Measurements from ENCODE around the gene RAB12.

Gene RAB12

DNA sequence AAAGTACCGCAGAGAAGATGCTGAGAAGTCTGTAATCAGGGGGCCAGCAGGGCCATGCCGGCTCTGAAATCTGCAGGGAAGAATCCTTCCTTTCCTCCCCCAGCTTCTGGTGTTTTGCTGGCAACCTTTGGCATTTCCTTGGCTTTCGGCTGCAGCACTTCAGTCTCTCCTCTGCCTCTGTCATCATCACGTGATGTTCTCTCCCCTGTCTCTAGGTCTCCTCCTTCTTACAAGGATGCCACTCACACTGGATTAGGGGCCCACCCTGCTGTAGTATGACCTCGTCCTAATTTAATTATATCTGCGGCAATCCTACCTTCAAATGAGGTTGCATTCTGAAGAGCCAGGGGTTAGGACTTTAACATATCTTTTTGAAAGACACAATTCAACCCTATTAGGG is 13.8 kb upstream of the RAB12 start:
- no peak for TF ChIP-seq Cebpa-rat (IDR thresholded peaks at IDR 0.05)
- no peaks in the 10 kb centered on the region for H4K20me1 ChIP-seq
- no peaks in the 10 kb centered on the region for H3K27me3 ChIP-seq
- H3K9me3 ChIP-seq (replicated peaks in 1 of 11): peaks cover 0 to 8% (median 6%) of the 10 kb centered on the region in 11 experiments; a peak in 11 of 22 replicates
- H3K36me3 ChIP-seq: no peaks in the 10 kb centered on the region
- no peak overlapping the region for H3K9ac ChIP-seq
- no peak overlapping the region for H3K4me3 ChIP-seq
- no peak overlapping the region for H3K4me2 ChIP-seq
- H3K4me1 ChIP-seq: peaks cover 1 to 7% (median 3%) of the 10 kb centered on the region in 10 experiments; a peak in 18 of 20 replicates
- H3K27ac ChIP-seq: no peak overlapping the region

DNA sequence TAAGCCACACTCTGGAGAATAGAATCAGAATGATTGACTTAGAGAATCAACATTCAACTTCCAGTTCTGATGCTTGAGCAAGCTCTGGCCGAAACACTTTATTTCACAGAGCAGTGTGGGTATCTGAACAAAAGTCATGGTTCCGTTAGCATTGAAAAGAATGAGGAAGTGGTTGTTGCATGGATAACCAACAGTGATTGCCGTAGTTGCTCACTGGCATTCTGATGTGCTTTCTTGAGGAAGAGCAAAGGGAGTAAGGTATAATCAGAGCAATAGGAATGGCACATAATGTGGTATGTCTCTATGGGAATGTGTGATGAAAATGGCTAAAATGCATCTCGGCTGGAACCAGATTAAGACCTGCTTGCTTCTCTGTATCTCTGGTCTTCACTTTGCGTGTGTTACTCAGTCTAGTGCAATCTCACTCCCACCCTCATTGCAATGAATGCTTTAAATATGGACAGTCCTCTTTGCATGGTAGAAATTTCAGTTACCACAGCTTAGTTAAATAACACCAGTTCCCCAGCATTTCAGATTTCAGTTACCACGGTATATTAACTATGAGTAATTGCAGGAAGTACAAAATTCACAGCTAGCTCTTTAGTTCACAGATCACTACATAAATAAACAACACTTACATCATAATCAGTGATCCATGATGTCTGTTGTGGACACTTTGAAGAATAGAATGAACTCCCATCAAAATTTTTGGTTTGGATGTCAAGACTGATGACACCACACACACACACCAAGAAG is 7.8 kb upstream of the RAB12 start:
- Histone ChIP-seq H3K4me3 (no peak overlapping the region), H3K9me3 (replicated peaks in 1 of 11) (no peaks in the 10 kb centered on the region), H3K27ac (peak overlapping the region in 9 of 11 experiments; percentile 44 to 76 (median 68); a peak in 18 of 22 replicates), H3K4me1 (peaks cover 43 to 58% (median 50%) of the 10 kb centered on the region in 10 experiments), H4K20me1 (no peaks in the 10 kb centered on the region), H3K36me3 (no peaks in the 10 kb centered on the region), H3K9ac (peak overlapping the region in 6 of 11 experiments; percentile 3 to 51 (median 19); a peak in 8 of 22 replicates), H3K27me3 (no peaks in the 10 kb centered on the region), H3K4me2 (peak overlapping the region; percentile 65 to 98 (median 86))
- peak in 5 of 11 experiments; percentile 25 to 52 (median 42); a peak in 4 of 22 replicates for TF ChIP-seq Cebpa-rat (IDR thresholded peaks at IDR 0.05)

DNA sequence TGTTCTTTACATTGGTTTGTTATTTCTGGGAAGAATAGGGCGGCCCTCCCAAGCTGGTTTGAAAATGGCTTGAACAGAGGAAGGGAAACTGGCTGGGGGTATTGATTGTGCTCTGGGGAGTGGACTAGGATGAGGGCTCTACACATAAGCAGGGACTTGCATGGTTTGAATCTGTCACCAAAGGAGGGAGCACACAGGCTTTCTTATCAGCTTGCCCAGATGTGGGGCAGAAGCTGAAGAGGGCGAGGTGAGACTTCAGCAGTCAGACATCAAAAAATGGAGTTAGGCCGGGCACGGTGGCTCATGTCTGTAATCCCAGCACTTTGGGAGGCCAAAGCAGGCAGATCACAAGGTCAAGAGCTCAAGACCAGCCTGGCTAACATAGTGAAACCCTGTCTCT is 7.2 kb upstream of the RAB12 start:
- peaks cover 45 to 64% (median 55%) of the 10 kb centered on the region in 10 experiments for H3K4me1 ChIP-seq
- peak overlapping the region; percentile 65 to 98 (median 86) for H3K4me2 ChIP-seq
- peak overlapping the region in 9 of 11 experiments; percentile 44 to 76 (median 68); a peak in 18 of 22 replicates for H3K27ac ChIP-seq

DNA sequence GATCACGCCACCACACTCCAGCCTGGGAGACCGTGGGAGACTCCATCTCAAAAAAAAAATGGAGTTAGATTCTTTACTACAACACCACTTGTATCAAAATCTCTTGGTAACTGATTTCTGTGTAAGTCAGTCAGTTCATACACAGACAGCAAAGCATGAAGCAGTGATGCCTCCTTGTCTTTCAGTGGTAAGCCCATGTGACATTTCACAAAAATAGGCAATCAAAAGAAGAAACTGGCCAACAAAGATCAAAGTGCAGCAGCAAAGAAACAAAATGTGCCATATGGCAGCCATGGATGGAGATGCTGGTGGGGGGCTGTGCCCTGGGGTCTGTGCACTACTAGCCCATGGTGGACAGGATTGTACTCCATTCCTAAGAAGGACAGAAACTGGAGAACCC is 6.7 kb upstream of the RAB12 start:
- H3K27ac ChIP-seq: peak overlapping the region in 9 of 11 experiments; percentile 44 to 76 (median 68); a peak in 17 of 22 replicates
- 0 out of 22 replicates have a peak overlapping the region, but pooled peaks of 1 of the 11 experiments have one; percentile 72 for H3K9ac ChIP-seq

More for the DNA sequence above, 7.2 kb upstream of the RAB12 start:
- Histone ChIP-seq H4K20me1 (no peaks in the 10 kb centered on the region), H3K9ac (peak overlapping the region in 2 of 11 experiments; percentile 3 to 38; a peak in 2 of 22 replicates), H3K9me3 (replicated peaks in 1 of 11) (no peaks in the 10 kb centered on the region), H3K27me3 (no peaks in the 10 kb centered on the region), H3K4me3 (no peak overlapping the region), H3K36me3 (no peaks in the 10 kb centered on the region)
- TF ChIP-seq Cebpa-rat (IDR thresholded peaks at IDR 0.05): no peak

DNA sequence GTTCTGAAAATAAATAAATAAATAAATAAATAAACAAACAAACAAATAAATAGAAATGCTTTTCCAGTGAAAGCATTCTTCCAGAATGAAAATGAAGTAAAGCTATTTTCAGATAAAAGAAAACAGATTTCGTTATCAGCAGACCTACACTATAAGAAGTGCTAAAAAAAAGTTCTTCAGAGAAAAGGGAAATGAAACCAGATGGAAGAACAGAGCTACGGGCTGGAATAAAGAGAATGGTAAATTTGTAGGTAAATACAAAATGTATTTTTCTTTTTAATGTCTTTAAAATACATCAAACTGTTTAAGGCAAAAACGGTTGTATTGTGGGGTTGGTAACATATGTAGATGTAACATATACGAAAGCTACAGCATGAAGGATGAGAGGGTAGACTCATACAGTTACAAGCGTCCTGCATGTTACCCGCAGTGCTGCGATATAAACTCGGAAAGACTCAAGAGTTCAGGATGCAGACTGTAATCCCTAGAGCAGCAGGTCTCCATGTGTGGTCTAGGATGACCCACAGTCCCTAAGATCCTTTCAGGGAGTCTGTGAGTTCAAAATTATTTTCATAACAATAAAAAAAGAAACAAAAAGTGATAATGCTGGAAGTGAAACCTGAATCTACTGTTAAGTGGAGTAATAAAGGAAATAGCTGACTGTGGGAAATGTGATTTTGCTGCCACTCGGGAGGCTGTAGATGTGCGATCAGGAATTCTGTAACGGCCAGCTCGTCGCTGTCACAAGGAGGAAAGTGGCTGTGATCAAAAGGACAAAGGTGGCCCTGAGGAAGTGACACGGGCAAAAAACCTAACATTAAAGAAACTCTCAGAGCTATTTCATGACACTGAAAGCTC is 5.3 kb upstream of the RAB12 start:
- TF ChIP-seq Cebpa-rat (IDR thresholded peaks at IDR 0.05): no peak
- no peaks in the 10 kb centered on the region for H3K9me3 ChIP-seq (replicated peaks in 1 of 11)
- peak overlapping the region; percentile 38 to 68 (median 54); a peak in 19 of 20 replicates for H3K4me3 ChIP-seq
- H4K20me1 ChIP-seq: no peaks in the 10 kb centered on the region
- peaks cover 63 to 82% (median 73%) of the 10 kb centered on the region in 10 experiments for H3K4me1 ChIP-seq
- no peaks in the 10 kb centered on the region for H3K27me3 ChIP-seq
- H3K9ac ChIP-seq: peak overlapping the region; percentile 44 to 76 (median 66); a peak in 21 of 22 replicates
- peak overlapping the region in 10 of 11 experiments; percentile 28 to 76 (median 71); a peak in 21 of 22 replicates for H3K27ac ChIP-seq
- no peaks in the 10 kb centered on the region for H3K36me3 ChIP-seq
- peak overlapping the region; percentile 77 to 98 (median 86) for H3K4me2 ChIP-seq

More for the DNA sequence above, 6.7 kb upstream of the RAB12 start:
- peak overlapping the region; percentile 65 to 98 (median 86) for H3K4me2 ChIP-seq
- H3K4me3 ChIP-seq: no peak overlapping the region
- peaks cover 49 to 69% (median 60%) of the 10 kb centered on the region in 10 experiments for H3K4me1 ChIP-seq
- no peaks in the 10 kb centered on the region for H3K9me3 ChIP-seq (replicated peaks in 1 of 11)
- no peak for TF ChIP-seq Cebpa-rat (IDR thresholded peaks at IDR 0.05)
- no peaks in the 10 kb centered on the region for H3K36me3 ChIP-seq
- no peaks in the 10 kb centered on the region for H4K20me1 ChIP-seq
- H3K27me3 ChIP-seq: no peaks in the 10 kb centered on the region

DNA sequence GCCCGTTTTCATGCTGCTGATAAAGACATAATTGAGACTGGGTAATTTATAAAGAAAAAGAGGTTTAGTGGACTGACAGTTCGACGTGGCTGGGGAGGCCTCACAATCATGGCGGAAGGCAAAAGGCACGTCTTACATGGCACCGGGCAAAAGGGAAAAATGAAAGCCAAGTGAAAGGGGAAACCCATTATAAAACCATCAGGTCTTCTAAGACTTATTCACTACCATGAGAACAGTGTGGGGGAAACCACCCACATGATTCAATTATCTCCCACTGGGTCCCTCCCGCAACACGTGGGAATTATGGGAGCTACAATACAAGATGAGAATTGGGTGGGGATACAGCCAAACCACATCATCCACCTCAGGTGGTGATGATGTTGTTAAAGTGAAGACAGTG is 3.3 kb upstream of the RAB12 start:
- Histone ChIP-seq H3K9me3 (replicated peaks in 1 of 11) (no peaks in the 10 kb centered on the region), H4K20me1 (peaks cover 6 to 15% (median 13%) of the 10 kb centered on the region in 11 experiments; a peak in 21 of 22 replicates), H3K4me3 (no peak overlapping the region), H3K36me3 (no peaks in the 10 kb centered on the region), H3K9ac (no peak overlapping the region), H3K4me2 (peak overlapping the region in 2 of 11 experiments; percentile 82 to 92; a peak in 1 of 22 replicates), H3K27me3 (no peaks in the 10 kb centered on the region), H3K27ac (no peak overlapping the region), H3K4me1 (peaks cover 56 to 79% (median 66%) of the 10 kb centered on the region in 10 experiments)
- TF ChIP-seq Cebpa-rat (IDR thresholded peaks at IDR 0.05): no peak

DNA sequence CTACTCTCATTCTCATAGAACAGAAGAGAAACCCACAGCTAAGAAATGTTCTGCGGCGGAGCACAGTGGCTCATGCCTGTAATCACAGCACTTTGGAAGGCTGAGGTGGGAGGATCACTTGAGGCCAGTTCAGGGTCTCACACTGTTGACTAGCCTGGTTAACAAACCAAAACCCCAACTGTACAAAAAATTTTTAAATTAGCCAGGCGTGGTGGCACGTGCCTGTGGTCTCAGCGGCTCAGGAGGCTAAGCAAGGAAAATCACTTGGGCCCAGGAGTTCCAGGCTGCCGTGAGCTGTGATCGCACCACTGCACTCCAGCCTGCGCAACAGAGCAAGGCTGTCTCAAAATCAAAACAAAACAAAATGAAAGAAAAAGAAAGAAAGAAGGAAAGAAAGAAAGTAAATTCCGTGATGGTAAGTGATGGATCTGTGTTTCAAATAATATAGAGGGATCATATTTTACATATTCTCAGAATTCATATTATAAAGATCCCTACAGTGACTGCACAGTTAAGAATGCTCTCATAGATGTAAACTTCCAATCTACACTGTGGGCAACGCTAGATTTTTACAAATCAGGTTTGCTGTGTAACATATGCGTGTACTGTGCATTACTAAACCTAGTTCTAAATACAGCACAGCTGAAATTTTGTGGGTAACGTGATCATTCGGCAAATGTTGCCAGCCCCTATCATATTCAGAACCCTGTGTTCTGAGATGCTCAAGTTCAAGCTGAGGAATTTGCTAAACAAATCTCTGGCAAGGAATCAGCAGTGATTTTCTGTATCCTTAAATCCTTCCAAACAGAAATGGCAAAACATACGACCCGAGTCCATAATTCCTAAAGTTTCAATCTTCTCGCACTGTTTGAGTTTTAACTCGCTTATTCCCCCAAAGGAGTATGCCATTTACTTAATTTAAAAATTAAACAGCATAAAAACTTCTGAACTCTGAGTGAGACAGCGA is 1.2 kb upstream of the RAB12 start:
- Histone ChIP-seq H3K27ac (peak overlapping the region; percentile 18 to 91 (median 88); a peak in 21 of 22 replicates), H4K20me1 (peaks cover 26 to 35% (median 34%) of the 10 kb centered on the region in 11 experiments), H3K4me3 (peak overlapping the region; percentile 92 to 99 (median 97)), H3K4me1 (peaks cover 55 to 77% (median 65%) of the 10 kb centered on the region in 10 experiments), H3K27me3 (no peaks in the 10 kb centered on the region), H3K9ac (peak overlapping the region; percentile 85 to 97 (median 94)), H3K9me3 (replicated peaks in 1 of 11) (no peaks in the 10 kb centered on the region), H3K4me2 (peak overlapping the region; percentile 82 to 98 (median 92)), H3K36me3 (peaks cover 9 to 19% (median 14%) of the 10 kb centered on the region in 11 experiments; a peak in 20 of 22 replicates)
- TF ChIP-seq Cebpa-rat (IDR thresholded peaks at IDR 0.05): no peak
